K562 (cell line): ENCODE data around the gene NR2E1. TPM values are rescaled to one million over a fixed set of nuclear protein-coding genes. Genes with fewer than 3 reads are reported as not detected.

ENCODE experiments used
- ATAC-seq: fragments of 200-7000 bp; cut with Tn5 transposase; 3 replicates; pipeline ENCODE4 v1.9.1; 2020; ENCODE audit warnings: moderate library complexity
- BruUV-seq: library from RNA; stranded (reverse); fragments of 400-500 nt; replicated peaks from 2 replicates; lab custom pipeline; 2021; lab: Mats Ljungman, UMichigan
- CTCF ChIA-PET: fragments of 300-600 bp; formaldehyde crosslinking; extraction: SDS; loops from one replicate; lab custom pipeline; 2021; ENCODE audit warnings: low intra/inter-chr PET ratio; lab: Yijun Ruan, JAX
- POLR2A ChIA-PET: fragments of 300-600, 350-650 bp; sonication (Branson Sonifier 250); formaldehyde crosslinking; extraction: SDS; loops from one replicate; lab custom pipeline; 2021; ENCODE audit warnings: antibody characterized with exemption, inconsistent platforms; lab: Yijun Ruan, JAX
- DNase-seq, 4 experiments: peaks; one replicate each; pipeline versions ENCODE4 v3.0.0 to v3.0.0-alpha.2; 2011 to 2018; ENCODE audit warnings: low spot score in 3 of 4, mixed read lengths in 3 of 4; ENCODE audit errors: extremely low read depth in 1 of 4
- FAIRE-seq: peaks from 2 replicates; lab custom pipeline; 2011; peaks lifted over from hg19 to GRCh38; lab: Jason Lieb, UNC
- H2AFZ ChIP-seq: 2 replicates; pipeline ENCODE4 v1.6.0; 2011; ENCODE audit warnings: low read depth, low read length, control low read depth, inconsistent platforms
- H3K27ac ChIP-seq: fragments of 200-600 bp; 3 replicates; pipeline ENCODE4 v1.8.0; 2011; ENCODE audit warnings: low read depth, mild to moderate bottlenecking, control low read depth, inconsistent platforms, low read length, moderate library complexity, mixed read lengths; ENCODE audit errors: extremely low read depth
- H3K27me3 ChIP-seq, 2 experiments: fragments of 300-600 bp in 1 of 2; 2 replicates in 1 of 2; 3 replicates in 1 of 2; pipeline versions ENCODE4 v1.6.0 to v1.8.0; 2011; ENCODE audit warnings: inconsistent platforms in 2 of 2, low read length in 2 of 2, mild to moderate bottlenecking in 1 of 2, mixed read lengths in 1 of 2, moderate library complexity in 1 of 2; ENCODE audit not compliant: control insufficient read depth in 2 of 2, insufficient read depth in 2 of 2
- H3K36me3 ChIP-seq: fragments of 300-600 bp; 3 replicates; pipeline ENCODE4 v1.8.0; 2011; ENCODE audit warnings: mild to moderate bottlenecking, low read length, inconsistent platforms; ENCODE audit not compliant: control insufficient read depth, insufficient read depth
- H3K4me1 ChIP-seq, 2 experiments: fragments of 200-600 bp in 1 of 2; replicated peaks in 1 of 2; 2 replicates in 1 of 2; 3 replicates in 1 of 2; pipeline versions ENCODE4 v1.5.1 to v1.8.0; 2011; ENCODE audit warnings: inconsistent platforms in 2 of 2, low read length in 2 of 2, mild to moderate bottlenecking in 1 of 2, mixed read lengths in 1 of 2, moderate library complexity in 1 of 2; ENCODE audit not compliant: control insufficient read depth in 2 of 2, insufficient read depth in 2 of 2
- H3K4me2 ChIP-seq: 2 replicates; pipeline ENCODE4 v1.6.1; 2011; ENCODE audit warnings: low read length, control low read depth, inconsistent platforms, mixed read lengths; ENCODE audit not compliant: insufficient read depth
- H3K4me3 ChIP-seq: fragments of 200-600 bp; sonication (generic), shearing (Covaris generic); 2 replicates; pipeline ENCODE4 v1.5.1; 2016; ENCODE audit warnings: control low read depth, inconsistent platforms
- H3K79me2 ChIP-seq: fragments of 200-600 bp; 3 replicates; pipeline ENCODE4 v1.8.0; 2011; ENCODE audit warnings: low read length, inconsistent platforms; ENCODE audit not compliant: control insufficient read depth, insufficient read depth
- H3K9ac ChIP-seq, 2 experiments: 2 replicates each; pipeline versions ENCODE4 v1.6.0 to v1.6.1; 2011; ENCODE audit warnings: low read depth in 2 of 2, low read length in 2 of 2, control low read depth in 1 of 2, inconsistent platforms in 1 of 2, mild to moderate bottlenecking in 1 of 2, mixed read lengths in 1 of 2; ENCODE audit not compliant: insufficient read depth in 1 of 2
- H3K9me1 ChIP-seq: one replicate; pipeline ENCODE4 v1.6.0; 2011; ENCODE audit warnings: inconsistent platforms, mild to moderate bottlenecking, low read length, moderate library complexity; ENCODE audit not compliant: control insufficient read depth, insufficient read depth
- H3K9me3 ChIP-seq: replicated peaks from 2 replicates; pipeline ENCODE4 v1.5.1; 2011; ENCODE audit warnings: low read depth, low read length, inconsistent platforms; ENCODE audit not compliant: control insufficient read depth, insufficient read depth
- H4K20me1 ChIP-seq: replicated peaks from 2 replicates; pipeline ENCODE4 v1.6.1; 2011; ENCODE audit warnings: low read length, inconsistent platforms, mixed read lengths; ENCODE audit not compliant: control insufficient read depth, insufficient read depth
- L3MBTL2 ChIP-seq: fragments of 450-650 bp; IDR thresholded peaks from 2 replicates; pipeline ENCODE4 v1.6.1; 2016; ENCODE audit warnings: mild to moderate bottlenecking, moderate library complexity
- SPI1 ChIP-seq: IDR thresholded peaks from 2 replicates; pipeline ENCODE4 v1.6.1; 2011; ENCODE audit warnings: low read depth, low read length, control low read depth, borderline replicate concordance
- ZBTB43 ChIP-seq: sonication (generic); formaldehyde crosslinking; IDR thresholded peaks from 2 replicates; pipeline ENCODE4 v1.8.0; 2023; ENCODE audit warnings: mild to moderate bottlenecking, missing genetic modification reagents
- ZBTB7A ChIP-seq: IDR thresholded peaks from 2 replicates; pipeline ENCODE4 v1.6.1; 2011; ENCODE audit warnings: low read depth, mild to moderate bottlenecking, low read length, moderate library complexity, borderline replicate concordance; ENCODE audit not compliant: control insufficient read depth
- WGBS: fragments of 100-300 bp; shearing (Covaris generic); methylation state at CpG from one replicate; pipeline ENCODE4 v1.1.6; 2016; ENCODE audit warnings: low coverage, mixed read lengths; ENCODE audit not compliant: insufficient coverage; ENCODE audit errors: missing lambda C conversion rate; 5-methylcytosine and 5-hydroxymethylcytosine counted together
- in situ Hi-C: fragments of 300-500 bp; cut with MboI; formaldehyde crosslinking; loops from 4 replicates; pipeline ENCODE4 v1.15.0; 2018; ENCODE audit warnings: inconsistent platforms, mixed read lengths
- intact Hi-C: fragments of 100-400 bp; cut with micrococcal nuclease; formaldehyde crosslinking; loops from 2 replicates; pipeline ENCODE4 v1.14.2; 2022
- polyA plus RNA-seq, 8 experiments: library from polyadenylated mRNA; depleted of rRNA in 4 of 8; stranded (reverse) in 5 of 8; unstranded in 3 of 8; fragments of >200 nt; fragmentation: Nextera tagmentation in 2 of 8; fragmentation: Illumina TruSeq in 1 of 8; extraction: Ambion mirVana in 2 of 8; extraction: Trizol in 1 of 8; gene quantifications; 2 replicates each; pipeline versions ENCODE4 v1.2.1 to v1.2.3, GENCODE V29; 2011 to 2014; ENCODE audit warnings: inconsistent platforms in 1 of 8, missing spikeins in 1 of 8
- total RNA-seq, 7 experiments: library from RNA; depleted of rRNA in 6 of 7; stranded (reverse); fragments of >200 nt in 6 of 7; fragmentation: Illumina TruSeq in 2 of 7; extraction: Trizol in 2 of 7; gene quantifications; 2 replicates each; pipeline versions ENCODE4 v1.2.1 to v1.2.3, GENCODE V29; 2011 to 2021; ENCODE audit warnings: low replicate concordance in 1 of 7

Gene NR2E1
- total and polyA plus RNA-seq, 9 of the 15 experiments (the other 6 are each of a cell fraction or from before 2014, with no cell fraction given) = not detected

GRCh38 chr6:108130262-108130661, 35.6 kb upstream of the NR2E1 start (continued):
- no peak for TF ChIP-seq ZBTB43 (CRISPR knock-in tag)

GRCh38 chr6:108132863-108133262, 33.0 kb upstream of the NR2E1 start:
- 13% methylated on average over 4 of the region's 4 CpGs for WGBS

More at GRCh38 chr6:108132863-108133262, 33.0 kb upstream of the NR2E1 start:
- ATAC-seq (peak; percentile 46; the same call in 2 of the 3 replicates), FAIRE-seq (no peak), DNase-seq (no peak)
- ChIA-PET POLR2A (no interaction called here), CTCF (no interaction called here)
- no peaks in the 10 kb centered on the region for H3K9me1 ChIP-seq
- 0 out of 2 replicates have a peak, but pooled peaks have one; percentile 20 for TF ChIP-seq L3MBTL2
- TF ChIP-seq ZBTB7A = no peak
- peak; percentile 31; the same call in 1 of the 2 replicates for TF ChIP-seq SPI1
- H3K4me3 ChIP-seq = no peak overlapping the region
- H3K4me1 ChIP-seq = peaks cover 0 to 6% of the 10 kb centered on the region in 2 experiments; a peak in 2 of 5 replicates
- no TSS peak for BruUV-seq
- H3K27me3 ChIP-seq = peaks cover 26 to 42% of the 10 kb centered on the region in 2 experiments
- H3K9ac ChIP-seq = no peak overlapping the region
- no peak overlapping the region for H2AFZ ChIP-seq
- in situ Hi-C loops (no loop called here), intact Hi-C loops (no loop called here)
- H3K4me2 ChIP-seq = no peak overlapping the region
- H4K20me1 ChIP-seq = no peaks in the 10 kb centered on the region
- H3K9me3 ChIP-seq = no peaks in the 10 kb centered on the region
- no peaks in the 10 kb centered on the region for H3K79me2 ChIP-seq
- no peak overlapping the region for H3K27ac ChIP-seq
- H3K36me3 ChIP-seq = no peaks in the 10 kb centered on the region
